ENCODE measurements around the gene FKBP9.

- TF ChIP-seq, protein P1, sequence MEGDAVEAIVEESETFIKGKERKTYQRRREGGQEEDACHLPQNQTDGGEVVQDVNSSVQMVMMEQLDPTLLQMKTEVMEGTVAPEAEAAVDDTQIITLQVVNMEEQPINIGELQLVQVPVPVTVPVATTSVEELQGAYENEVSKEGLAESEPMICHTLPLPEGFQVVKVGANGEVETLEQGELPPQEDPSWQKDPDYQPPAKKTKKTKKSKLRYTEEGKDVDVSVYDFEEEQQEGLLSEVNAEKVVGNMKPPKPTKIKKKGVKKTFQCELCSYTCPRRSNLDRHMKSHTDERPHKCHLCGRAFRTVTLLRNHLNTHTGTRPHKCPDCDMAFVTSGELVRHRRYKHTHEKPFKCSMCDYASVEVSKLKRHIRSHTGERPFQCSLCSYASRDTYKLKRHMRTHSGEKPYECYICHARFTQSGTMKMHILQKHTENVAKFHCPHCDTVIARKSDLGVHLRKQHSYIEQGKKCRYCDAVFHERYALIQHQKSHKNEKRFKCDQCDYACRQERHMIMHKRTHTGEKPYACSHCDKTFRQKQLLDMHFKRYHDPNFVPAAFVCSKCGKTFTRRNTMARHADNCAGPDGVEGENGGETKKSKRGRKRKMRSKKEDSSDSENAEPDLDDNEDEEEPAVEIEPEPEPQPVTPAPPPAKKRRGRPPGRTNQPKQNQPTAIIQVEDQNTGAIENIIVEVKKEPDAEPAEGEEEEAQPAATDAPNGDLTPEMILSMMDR (IDR thresholded peaks at IDR 0.05; ENCODE audit: low read depth, low read length, poor library complexity, severe bottlenecking): no peak
- no peak for TF ChIP-seq EZH2phosphoT487 (IDR thresholded peaks at IDR 0.05; ENCODE audit: borderline replicate concordance, low read length)
These were observed 67.0 kb downstream of the FKBP9 start for GRCh38 chr7:33024189-33024757.

Data from DOHH2 (cell line).